Right cardiac atrium (tissue), 5 donors: Measurements from ENCODE around the gene TRANK1. TPM values are rescaled to one million over a fixed set of nuclear protein-coding genes. Genes with fewer than 3 reads are reported as not detected.
"Not testable (repeated sequence)": the region's sequence is repeated elsewhere in the genome, so short reads cannot be mapped to it uniquely, and the experiment has no call there.

Experiments
- ATAC-seq, 2 donors: fragments of 200-7000 bp; cut with Tn5 transposase; one replicate each; pipeline versions ENCODE4 v1.8.0 to v1.9.1; 2020; ENCODE audit warnings: moderate library complexity in 2 of 2, mild to moderate bottlenecking in 1 of 2
- DNase-seq, 3 donors: peaks; one replicate each; pipeline ENCODE4 v3.0.0-alpha.2; 2020
- H3K27ac ChIP-seq: one replicate; pipeline ENCODE4 v1.5.1; 2013; ENCODE audit warnings: mild to moderate bottlenecking, low read length, control low read depth, moderate library complexity
- H3K27me3 ChIP-seq: one replicate; pipeline ENCODE4 v1.6.1; 2013; ENCODE audit not compliant: control insufficient read depth, insufficient read depth
- H3K4me1 ChIP-seq: one replicate; pipeline ENCODE4 v1.6.1; 2013; ENCODE audit warnings: low read length; ENCODE audit not compliant: control insufficient read depth, insufficient read depth
- H3K4me3 ChIP-seq: one replicate; pipeline ENCODE4 v1.5.1; 2013; ENCODE audit warnings: low read length, control low read depth
- H3K9me3 ChIP-seq: one replicate; pipeline ENCODE4 v1.6.1; 2013; ENCODE audit warnings: low read length; ENCODE audit not compliant: control insufficient read depth
- whole genome bisulfite sequencing: extraction: QIAGEN DNeasy Blood & Tissue Kit; methylation state at CpG from one replicate; pipeline ENCODE4 v1.1.7; 2013; 5-methylcytosine and 5-hydroxymethylcytosine counted together
- intact Hi-C, 4 donors: fragments of 100-400 bp; cut with DNase I; formaldehyde crosslinking; loops; one replicate each; pipeline versions ENCODE4 v1.11.0 to v1.14.0; 2022 to 2023
- polyA plus RNA-seq: library from polyadenylated mRNA; stranded (reverse); fragments of 200-250 nt; gene quantifications from one replicate; pipeline ENCODE4 v1.2.3, GENCODE V29; 2013
- total RNA-seq, 4 donors: library from RNA; stranded (reverse); fragmentation: NEBNext Ultra II Directional; extraction: Animal tissue kit (Norgen Biotek cat#: 25700); gene quantifications; one replicate each; pipeline ENCODE4 v1.2.1, GENCODE V29; 2021
- donor health status: healthy with polysubstance abuse.
- donor health status: DM: no; HTN: yes; CAD: no.
- donor health status: DM: no; HTN: no; CAD: no.
- donor health status: DM: no; HTN: yes; CAD: no; lungs with severe emphysema.
- donor health status: DM: yes; HTN: yes; CAD: no.

Gene TRANK1
- total and polyA plus RNA-seq, 5 donors, result 4.6 to 13.2 (median 10.9) TPM

DNA sequence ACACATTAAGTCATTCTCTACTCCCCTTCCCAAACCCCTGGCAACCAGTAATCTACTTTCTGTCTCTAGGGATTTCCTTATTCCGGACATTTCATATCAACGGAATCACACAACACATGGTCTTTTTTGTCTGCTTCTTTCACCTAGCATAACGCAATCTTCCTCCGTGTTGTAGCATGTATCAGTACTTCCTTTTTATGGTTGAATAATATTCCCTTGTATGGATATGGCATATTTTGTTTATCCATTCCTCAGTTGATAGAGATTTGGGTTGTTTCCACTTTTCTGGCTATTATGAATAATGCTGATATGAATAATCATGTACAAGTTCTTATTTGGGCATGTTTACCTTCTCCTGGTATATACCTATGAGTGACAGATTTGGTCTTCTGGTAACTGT, 63.1 kb downstream of the TRANK1 start:
- H3K27ac ChIP-seq, result no peak overlapping the region
- no peaks in the 10 kb centered on the region for H3K9me3 ChIP-seq
- no peaks in the 10 kb centered on the region for H3K27me3 ChIP-seq
- no peak for DNase-seq
- intact Hi-C loops, result no loop called here
- WGBS, result 69% methylated on average over 4 of the region's 4 CpGs
- no peak overlapping the region for H3K4me3 ChIP-seq
- H3K4me1 ChIP-seq, result no peaks in the 10 kb centered on the region
- no peak for ATAC-seq

DNA sequence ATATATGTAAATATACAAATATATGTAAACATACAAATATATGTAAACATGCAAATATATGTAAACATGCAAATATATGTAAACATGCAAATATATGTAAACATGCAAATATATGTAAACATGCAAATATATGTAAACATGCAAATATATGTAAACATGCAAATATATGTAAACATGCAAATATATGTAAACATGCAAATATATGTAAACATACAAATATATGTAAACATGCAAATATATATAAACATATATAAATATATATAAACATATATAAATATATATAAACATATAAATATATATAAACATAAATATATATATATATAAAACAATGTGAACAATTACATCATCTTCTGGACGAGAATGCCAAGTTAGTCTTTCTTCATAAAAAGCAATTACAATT, 65.0 kb downstream of the TRANK1 start:
- H3K27me3 ChIP-seq, ATAC-seq, H3K4me3 ChIP-seq, H3K9me3 ChIP-seq, DNase-seq, H3K4me1 ChIP-seq, intact Hi-C loops, H3K27ac ChIP-seq: not testable (repeated sequence)
- 89% methylated on average over 1 of the region's 1 CpG for WGBS

DNA sequence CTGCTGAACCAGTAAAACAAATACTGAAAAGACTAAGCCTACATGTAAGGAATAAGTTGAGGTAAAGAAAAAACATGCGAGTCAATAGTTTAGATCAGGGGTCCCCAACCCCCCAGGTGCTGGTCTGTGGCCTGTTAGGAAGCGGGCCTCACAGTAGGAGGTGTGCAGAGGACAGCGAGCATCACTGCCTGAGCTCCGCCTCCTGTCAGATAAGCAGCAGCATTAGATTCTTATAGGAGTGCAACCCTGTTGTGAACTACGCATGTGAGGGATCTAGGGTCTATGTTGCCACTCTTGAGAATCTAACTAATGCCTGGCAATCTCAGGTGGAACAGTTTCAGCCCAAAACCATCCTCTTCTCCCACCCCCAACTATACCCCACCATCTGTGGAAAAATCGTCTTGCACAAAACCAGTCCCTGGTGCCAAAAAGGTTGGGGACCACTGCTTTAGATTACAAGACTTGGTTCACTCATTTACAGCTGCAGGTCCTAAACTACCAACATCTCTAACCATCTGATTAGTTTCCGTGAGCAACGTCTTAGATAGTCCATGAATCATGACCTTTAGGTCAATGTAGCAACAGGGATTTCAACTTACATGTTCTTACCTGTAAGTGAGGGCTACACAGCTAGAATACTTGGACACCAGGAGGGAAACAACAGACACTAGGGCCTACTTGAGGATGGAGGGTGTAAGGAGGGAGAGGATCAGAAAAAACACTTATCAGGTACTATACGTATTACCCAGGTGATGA, 66.7 kb downstream of the TRANK1 start:
- Histone ChIP-seq H3K9me3 (no peaks in the 10 kb centered on the region), H3K27me3 (no peaks in the 10 kb centered on the region), H3K4me3 (no peak overlapping the region), H3K27ac (no peak overlapping the region), H3K4me1 (no peaks in the 10 kb centered on the region)
- no peak for DNase-seq
- intact Hi-C loops, result no loop called here
- ATAC-seq, result no peak
- WGBS, result 92% methylated on average over 9 of the region's 9 CpGs

DNA sequence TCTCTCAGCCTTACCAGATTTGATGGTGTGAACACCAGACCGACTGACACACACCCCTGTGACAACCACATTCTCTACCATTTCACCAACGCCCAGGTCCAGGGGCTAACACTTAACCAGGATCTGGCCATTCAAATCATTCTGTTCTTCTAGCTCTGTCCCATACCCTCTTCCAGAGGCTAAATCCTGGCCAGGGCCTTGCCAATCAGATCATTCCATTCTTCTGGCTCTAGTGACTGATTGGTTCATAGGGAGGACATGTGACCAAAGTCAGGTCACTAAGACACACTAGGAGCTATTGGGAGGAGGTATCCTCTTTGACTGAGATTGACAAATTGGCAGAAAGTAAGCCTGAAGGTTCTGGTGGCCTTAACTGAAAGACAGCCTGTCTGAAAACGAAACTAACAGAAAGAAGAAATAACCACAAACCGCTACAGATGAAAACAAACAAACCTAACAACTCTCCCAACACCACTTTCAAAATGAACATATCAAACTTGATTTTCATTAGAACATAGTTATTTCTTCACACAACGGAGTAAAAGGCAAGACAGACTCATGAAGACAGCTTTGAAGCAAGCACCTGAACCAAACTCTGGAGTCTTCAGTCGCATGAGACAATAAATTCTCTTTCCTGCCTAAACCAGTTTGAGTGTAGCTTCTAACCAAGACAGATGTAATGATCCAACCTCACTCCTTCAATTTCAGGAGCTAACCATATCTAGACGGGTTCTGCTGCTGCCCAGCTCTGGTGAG, 68.5 kb downstream of the TRANK1 start:
- H3K4me3 ChIP-seq, result no peak overlapping the region
- peak in 1 of 2 donors; percentile 48 for ATAC-seq

DNA sequence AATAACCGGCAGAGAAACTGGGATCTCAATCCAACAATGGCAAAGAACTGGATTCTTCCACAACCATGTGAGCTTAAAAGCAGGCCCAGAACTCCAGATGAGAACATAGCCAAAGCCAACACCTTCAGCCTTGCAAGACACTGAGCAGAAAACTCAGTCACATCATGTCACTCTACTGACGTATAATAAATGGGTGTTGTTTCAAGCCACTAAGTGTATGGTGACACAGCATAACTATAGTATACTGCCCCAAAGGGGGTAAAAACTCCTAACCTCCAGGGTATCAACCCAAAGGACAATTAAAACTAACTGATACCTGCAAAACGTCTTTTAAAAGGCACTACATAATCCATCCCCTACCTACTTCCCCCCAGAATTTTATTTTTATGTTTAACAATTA, 69.5 kb downstream of the TRANK1 start:
- DNase-seq (no peak), ATAC-seq (no peak)
- H3K4me3 ChIP-seq, result no peak overlapping the region
- intact Hi-C loops, result no loop called here
- no peak overlapping the region for H3K27ac ChIP-seq
- H3K4me1 ChIP-seq, result no peaks in the 10 kb centered on the region
- no peaks in the 10 kb centered on the region for H3K27me3 ChIP-seq
- WGBS, result 78% methylated on average over 3 of the region's 3 CpGs
- no peaks in the 10 kb centered on the region for H3K9me3 ChIP-seq

More for the DNA sequence above, 68.5 kb downstream of the TRANK1 start:
- WGBS, result 87% methylated on average over 7 of the region's 7 CpGs
- Histone ChIP-seq H3K9me3 (no peaks in the 10 kb centered on the region), H3K27ac (no peak overlapping the region), H3K27me3 (no peaks in the 10 kb centered on the region), H3K4me1 (no peaks in the 10 kb centered on the region)
- no peak for DNase-seq
- intact Hi-C loops, result no loop called here

DNA sequence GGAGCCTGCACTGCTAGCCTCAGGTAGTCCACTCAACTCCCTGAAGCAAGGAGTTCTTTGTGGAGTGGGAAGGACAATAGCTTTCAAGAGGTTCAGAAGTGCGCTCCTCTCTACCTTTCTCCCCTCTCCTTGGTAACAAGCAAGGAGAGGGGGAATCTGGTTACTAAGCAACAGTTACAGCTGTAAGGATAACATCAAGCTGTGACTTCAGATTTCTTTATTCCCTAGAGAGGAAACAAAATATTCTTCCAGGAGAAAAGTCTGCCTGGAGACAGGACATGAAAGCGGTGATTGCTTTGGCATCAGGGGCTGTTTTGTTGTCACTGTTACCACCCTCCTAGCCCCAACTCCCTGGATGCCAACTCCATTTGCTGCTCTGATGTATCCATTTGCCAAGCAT, 70.4 kb downstream of the TRANK1 start:
- Histone ChIP-seq H3K27me3 (no peaks in the 10 kb centered on the region), H3K4me3 (no peak overlapping the region), H3K27ac (no peak overlapping the region), H3K9me3 (no peaks in the 10 kb centered on the region), H3K4me1 (no peaks in the 10 kb centered on the region)
- DNase-seq (no peak), ATAC-seq (no peak)
- intact Hi-C loops, result no loop called here
- WGBS, result 85% methylated on average over 2 of the region's 2 CpGs

DNA sequence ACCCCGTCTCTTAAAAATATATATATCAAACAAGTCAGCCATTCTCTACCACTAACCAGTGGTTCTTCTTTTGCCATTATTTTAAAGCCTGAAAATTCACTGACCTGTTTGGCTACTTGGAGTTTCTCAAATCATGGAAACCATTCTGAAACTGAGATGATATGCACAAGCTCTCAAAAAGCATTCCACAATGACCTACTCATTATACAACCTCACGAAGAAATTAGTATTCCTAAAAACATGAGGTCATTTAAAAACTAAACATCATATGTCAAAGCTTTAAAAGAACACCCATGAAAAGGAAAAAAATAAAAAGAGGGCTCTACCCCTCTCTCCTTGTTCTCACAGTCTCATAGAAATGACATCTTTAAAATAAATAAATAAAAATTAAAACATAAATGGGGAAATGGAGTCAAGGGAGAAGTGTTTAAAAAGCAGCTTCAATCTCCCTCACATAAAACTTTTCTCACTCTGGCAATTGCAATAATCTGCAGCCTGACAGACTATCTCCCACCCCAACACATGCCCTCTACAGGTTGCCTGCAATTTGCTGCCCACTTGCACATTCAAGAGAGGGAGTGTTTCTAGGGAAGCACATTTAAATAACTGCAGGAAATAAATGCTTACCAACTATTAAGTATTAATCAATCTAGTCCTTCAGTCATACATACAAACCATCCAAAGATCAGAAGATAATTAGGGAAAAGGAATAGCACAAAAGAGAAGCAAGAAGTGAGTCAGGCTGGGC, 73.3 kb downstream of the TRANK1 start:
- H3K9me3 ChIP-seq, result no peaks in the 10 kb centered on the region
- intact Hi-C loops, result no loop called here
- no peaks in the 10 kb centered on the region for H3K4me1 ChIP-seq
- no peaks in the 10 kb centered on the region for H3K27me3 ChIP-seq
- no peak for DNase-seq
- 89% methylated on average over 2 of the region's 2 CpGs for WGBS
- ATAC-seq, result no peak
- no peak overlapping the region for H3K4me3 ChIP-seq
- H3K27ac ChIP-seq, result no peak overlapping the region

DNA sequence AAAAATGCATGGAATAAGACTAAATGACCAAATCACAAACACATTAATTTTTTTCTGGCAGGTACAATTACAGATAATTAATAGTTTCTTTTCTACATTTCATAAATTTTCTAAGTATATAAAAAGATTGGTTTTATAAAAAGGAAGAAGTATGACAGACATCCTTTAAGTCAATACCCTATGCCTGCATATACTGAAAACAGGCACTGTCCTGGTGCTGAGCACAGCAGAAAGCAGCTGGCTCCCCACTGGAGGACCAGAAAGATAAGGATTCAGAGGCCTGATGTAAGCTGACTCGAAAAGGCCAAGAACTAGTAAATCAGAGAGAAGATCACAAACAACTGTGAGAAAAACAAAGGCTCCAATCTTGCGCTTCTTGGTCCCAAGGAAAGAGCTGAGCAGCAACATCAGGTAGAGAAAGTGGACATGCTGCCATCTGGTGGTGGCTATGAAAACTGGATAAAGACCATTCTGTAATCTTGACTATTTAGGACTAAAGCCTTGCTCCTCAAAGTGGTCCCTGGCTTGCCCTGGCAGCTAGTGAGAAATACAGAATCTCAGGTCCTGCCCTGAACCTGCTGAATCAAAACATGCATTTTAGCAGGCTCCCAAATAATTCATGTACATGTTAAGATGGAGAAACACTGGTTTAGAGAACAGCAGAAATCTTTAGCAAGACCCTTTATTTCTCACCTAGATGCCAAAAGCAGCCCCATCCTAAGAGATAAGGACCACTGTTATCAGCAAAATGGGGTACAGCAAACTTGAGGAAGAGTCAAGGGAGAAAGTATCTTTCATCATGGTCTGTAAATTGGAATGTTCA, 76.0 kb downstream of the TRANK1 start:
- DNase-seq (no peak), ATAC-seq (peak; percentile 61 to 76)
- 11% methylated on average over 2 of the region's 2 CpGs for WGBS
- no peak overlapping the region for H3K4me3 ChIP-seq
- no peak overlapping the region for H3K27ac ChIP-seq
- H3K9me3 ChIP-seq, result no peaks in the 10 kb centered on the region
- intact Hi-C loops, result loop anchor here (2.0 to 10.0 kb wide), 4 partner anchors 134 to 142 kb away; no protein-coding TSS in a partner anchor
- H3K27me3 ChIP-seq, result no peaks in the 10 kb centered on the region
- H3K4me1 ChIP-seq, result no peaks in the 10 kb centered on the region

DNA sequence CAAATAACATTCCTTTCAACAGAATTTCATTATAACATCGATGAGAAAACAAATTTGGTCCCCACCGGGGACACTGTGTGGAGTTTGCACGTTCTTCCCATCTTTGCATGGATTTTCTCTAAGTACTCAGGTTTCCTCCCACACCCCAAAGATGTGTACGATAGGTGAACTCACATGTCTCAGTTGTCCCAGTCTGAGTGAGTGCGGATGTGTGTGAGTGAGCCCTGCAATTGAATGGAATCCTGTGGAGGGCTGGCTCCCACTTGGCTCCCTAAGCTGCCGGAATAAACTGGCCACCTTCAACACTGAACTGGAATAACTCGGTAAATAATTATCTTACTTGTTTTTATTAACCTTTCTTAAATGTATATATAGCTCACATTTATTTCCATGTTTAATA, 77.0 kb downstream of the TRANK1 start:
- ATAC-seq, result no peak
- Histone ChIP-seq H3K27me3 (no peaks in the 10 kb centered on the region), H3K4me1 (no peaks in the 10 kb centered on the region), H3K27ac (no peak overlapping the region), H3K4me3 (no peak overlapping the region), H3K9me3 (no peaks in the 10 kb centered on the region)
- 86% methylated on average over 7 of the region's 7 CpGs for WGBS
- intact Hi-C loops, result loop anchor here (2.0 to 10.0 kb wide), 4 partner anchors 133 to 141 kb away; no protein-coding TSS in a partner anchor
- DNase-seq, result no peak

DNA sequence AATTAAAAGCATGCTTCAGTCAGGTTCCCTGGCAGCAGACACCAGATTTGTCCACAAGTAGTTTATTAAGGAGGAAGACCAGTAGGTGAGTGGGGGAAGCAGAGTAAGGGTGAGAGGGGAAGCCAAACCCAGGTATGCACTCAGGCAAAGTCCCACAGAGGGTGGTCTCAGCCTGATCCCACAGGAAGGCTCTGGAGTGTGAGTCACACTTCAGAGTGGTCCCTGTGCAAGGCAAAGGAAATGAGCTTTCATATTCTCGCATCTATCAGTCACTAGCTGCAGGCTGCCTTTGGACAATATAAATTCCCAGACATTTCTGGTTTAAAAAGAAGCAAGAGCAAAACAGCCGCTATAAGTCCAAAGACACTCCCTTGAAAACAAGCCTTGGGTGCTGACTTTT, 78.5 kb downstream of the TRANK1 start:
- intact Hi-C loops, result loop anchor here in 2 of 4 donors (5.0 to 10.0 kb wide), 2 partner anchors 132 to 139 kb away; no protein-coding TSS in a partner anchor
- 69% methylated on average over 2 of the region's 2 CpGs for WGBS

More for the DNA sequence above, 78.5 kb downstream of the TRANK1 start:
- no peaks in the 10 kb centered on the region for H3K27me3 ChIP-seq
- no peak overlapping the region for H3K4me3 ChIP-seq
- ATAC-seq (no peak), DNase-seq (no peak)
- H3K27ac ChIP-seq, result no peak overlapping the region
- H3K4me1 ChIP-seq, result no peaks in the 10 kb centered on the region
- H3K9me3 ChIP-seq, result no peaks in the 10 kb centered on the region
